Esophagus muscularis mucosa (tissue), 4 donors: ENCODE measurements around the gene CNKSR1. TPM values are rescaled to one million over a fixed set of nuclear protein-coding genes. Genes with fewer than 3 reads are reported as not detected.

Source experiments
- DNase-seq: peaks from one replicate; pipeline ENCODE4 v3.0.0-alpha.2; 2017; ENCODE audit errors: extremely low spot score
- H3K27ac ChIP-seq, 4 donors: fragments of 200-600 bp; sonication (generic); replicated peaks in 1 of 4; 1 replicate in 3 of 4; 2 replicates in 1 of 4; pipeline ENCODE4 v1.5.1; 2016 to 2019; ENCODE audit warnings: mild to moderate bottlenecking in 1 of 4
- H3K27me3 ChIP-seq, 4 donors: fragments of 200-600 bp; sonication (generic); one replicate each; pipeline versions ENCODE4 v1.5.1 to v1.6.0; 2016 to 2019
- H3K36me3 ChIP-seq, 4 donors: fragments of 200-600 bp; sonication (generic); one replicate each; pipeline ENCODE4 v1.5.1; 2016 to 2019
- H3K4me1 ChIP-seq, 4 donors: fragments of 200-600 bp; sonication (generic); one replicate each; pipeline ENCODE4 v1.5.1; 2016 to 2019
- H3K4me3 ChIP-seq, 4 donors: fragments of 200-600 bp; sonication (generic); 1 replicate in 2 of 4; 2 replicates in 2 of 4; pipeline ENCODE4 v1.5.1; 2016 to 2019; ENCODE audit warnings: mild to moderate bottlenecking in 4 of 4, moderate library complexity in 1 of 4
- H3K9me3 ChIP-seq, 4 donors: fragments of 200-600 bp; sonication (generic); 1 replicate in 3 of 4; 2 replicates in 1 of 4; pipeline ENCODE4 v1.5.1; 2016 to 2019
- EP300 ChIP-seq: sonication (generic); formaldehyde crosslinking; IDR thresholded peaks from one replicate; pipeline ENCODE4 v1.6.1; 2017; ENCODE audit warnings: antibody characterized with exemption
- POLR2A ChIP-seq: fragments of 450-650 bp; IDR thresholded peaks from one replicate; pipeline ENCODE4 v1.6.1; 2017; ENCODE audit warnings: antibody characterized with exemption, moderate library complexity, mild to moderate bottlenecking, low read depth
- POLR2AphosphoS5 ChIP-seq, 2 donors: sonication (generic); formaldehyde crosslinking; IDR thresholded peaks; one replicate each; pipeline ENCODE4 v1.6.1; 2017; ENCODE audit warnings: antibody characterized with exemption in 2 of 2
- WGBS: methylation state at CpG from one replicate; pipeline ENCODE4 v1.1.5; 2018; 5-methylcytosine and 5-hydroxymethylcytosine counted together
- intact Hi-C: fragments of 100-400 bp; cut with DNase I; formaldehyde crosslinking; loops from one replicate; pipeline ENCODE4 v1.15.1; 2023
- total RNA-seq, 4 donors: library from RNA; depleted of rRNA; stranded (reverse); fragments of >200 nt; gene quantifications; one replicate each; pipeline versions ENCODE4 v1.1.0 to v1.2.1, GENCODE V29; 2016
- TF ChIP-seq, protein P1 (sequence below), 3 experiments: fragments of 200-600 bp in 2 of 3; fragments of 450-650 bp in 1 of 3; sonication (generic) in 2 of 3; IDR thresholded peaks; one replicate each; pipeline ENCODE4 v1.5.1; 2017 to 2019; ENCODE audit warnings: antibody characterized with exemption in 3 of 3, mild to moderate bottlenecking in 2 of 3, moderate library complexity in 1 of 3

The CNKSR1 gene
- total RNA-seq, 4 donors from 2014 or later: 1.4 to 2.6 (median 1.9) TPM

DNA sequence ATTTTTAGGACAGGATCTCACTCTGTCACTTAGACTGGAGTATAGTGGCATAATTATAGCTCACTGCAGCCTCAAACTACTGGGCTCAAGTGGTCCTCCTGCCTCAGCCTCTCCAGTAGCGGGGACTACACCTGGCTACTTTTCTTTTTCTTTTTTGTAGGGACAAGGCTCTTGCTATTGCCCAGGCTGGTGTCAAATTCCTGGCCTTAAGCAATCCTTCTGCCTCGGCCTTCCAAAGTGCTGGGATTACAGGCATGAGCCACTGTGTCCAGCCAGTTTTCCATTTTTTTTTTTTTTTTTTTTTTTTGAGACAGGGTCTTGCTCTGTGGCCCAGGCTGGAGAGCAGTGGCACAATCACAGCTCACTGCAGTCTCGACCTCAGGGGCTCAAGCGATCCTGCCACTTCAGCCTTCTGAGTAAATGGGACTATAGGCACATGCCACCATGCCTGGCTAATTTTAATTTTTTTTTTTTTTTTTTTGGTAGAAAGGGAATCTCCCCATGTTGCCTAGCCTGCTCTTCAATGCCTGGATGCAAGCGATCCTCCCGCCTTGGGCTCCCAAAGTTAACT, 36.1 kb downstream of the CNKSR1 start:
- intact Hi-C loops: no loop called here
- Histone ChIP-seq H3K4me3 (no peak overlapping the region), H3K9me3 (no peaks in the 10 kb centered on the region), H3K36me3 (no peaks in the 10 kb centered on the region), H3K4me1 (no peaks in the 10 kb centered on the region), H3K27ac (no peak overlapping the region), H3K27me3 (peaks cover 0 to 7% (median 0%) of the 10 kb centered on the region in 4 donors)
- DNase-seq: no peak
- WGBS: 82% methylated on average over 6 of the region's 6 CpGs
- TF ChIP-seq POLR2AphosphoS5 (IDR thresholded peaks at IDR 0.05): no peak
- TF ChIP-seq, protein P1, sequence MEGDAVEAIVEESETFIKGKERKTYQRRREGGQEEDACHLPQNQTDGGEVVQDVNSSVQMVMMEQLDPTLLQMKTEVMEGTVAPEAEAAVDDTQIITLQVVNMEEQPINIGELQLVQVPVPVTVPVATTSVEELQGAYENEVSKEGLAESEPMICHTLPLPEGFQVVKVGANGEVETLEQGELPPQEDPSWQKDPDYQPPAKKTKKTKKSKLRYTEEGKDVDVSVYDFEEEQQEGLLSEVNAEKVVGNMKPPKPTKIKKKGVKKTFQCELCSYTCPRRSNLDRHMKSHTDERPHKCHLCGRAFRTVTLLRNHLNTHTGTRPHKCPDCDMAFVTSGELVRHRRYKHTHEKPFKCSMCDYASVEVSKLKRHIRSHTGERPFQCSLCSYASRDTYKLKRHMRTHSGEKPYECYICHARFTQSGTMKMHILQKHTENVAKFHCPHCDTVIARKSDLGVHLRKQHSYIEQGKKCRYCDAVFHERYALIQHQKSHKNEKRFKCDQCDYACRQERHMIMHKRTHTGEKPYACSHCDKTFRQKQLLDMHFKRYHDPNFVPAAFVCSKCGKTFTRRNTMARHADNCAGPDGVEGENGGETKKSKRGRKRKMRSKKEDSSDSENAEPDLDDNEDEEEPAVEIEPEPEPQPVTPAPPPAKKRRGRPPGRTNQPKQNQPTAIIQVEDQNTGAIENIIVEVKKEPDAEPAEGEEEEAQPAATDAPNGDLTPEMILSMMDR (IDR thresholded peaks at IDR 0.05): no peak
- TF ChIP-seq POLR2A: no peak
- TF ChIP-seq EP300: no peak

- no peaks in the 10 kb centered on the region for H3K4me1 ChIP-seq
- H3K4me3 ChIP-seq: no peak overlapping the region
- H3K9me3 ChIP-seq: no peaks in the 10 kb centered on the region
- DNase-seq: no peak
- no peak overlapping the region for H3K27ac ChIP-seq
- no peaks in the 10 kb centered on the region for H3K36me3 ChIP-seq
- TF ChIP-seq POLR2A (no peak), POLR2AphosphoS5 (IDR thresholded peaks at IDR 0.05) (no peak), EP300 (no peak)
- TF ChIP-seq, protein P1 (IDR thresholded peaks at IDR 0.05): no peak
- intact Hi-C loops: no loop called here
- peaks cover 0 to 18% (median 0%) of the 10 kb centered on the region in 4 donors for H3K27me3 ChIP-seq
- WGBS: 63% methylated on average over 3 of the region's 3 CpGs
Measured at GRCh38 chr1:26215246-26215645, 38.0 kb downstream of the CNKSR1 start.

GRCh38 chr1:26218906-26219494, 41.7 kb downstream of the CNKSR1 start:
- Histone ChIP-seq H3K27ac (no peak overlapping the region), H3K9me3 (no peaks in the 10 kb centered on the region), H3K36me3 (no peaks in the 10 kb centered on the region), H3K4me1 (no peaks in the 10 kb centered on the region), H3K4me3 (no peak overlapping the region), H3K27me3 (peaks cover 0 to 40% (median 0%) of the 10 kb centered on the region in 4 donors)
- WGBS: 69% methylated on average over 11 of the region's 11 CpGs
- TF ChIP-seq EP300 (no peak), POLR2A (no peak), POLR2AphosphoS5 (IDR thresholded peaks at IDR 0.05) (no peak)
- TF ChIP-seq, protein P1 (IDR thresholded peaks at IDR 0.05): no peak
- no peak for DNase-seq
- intact Hi-C loops: no loop called here

DNA sequence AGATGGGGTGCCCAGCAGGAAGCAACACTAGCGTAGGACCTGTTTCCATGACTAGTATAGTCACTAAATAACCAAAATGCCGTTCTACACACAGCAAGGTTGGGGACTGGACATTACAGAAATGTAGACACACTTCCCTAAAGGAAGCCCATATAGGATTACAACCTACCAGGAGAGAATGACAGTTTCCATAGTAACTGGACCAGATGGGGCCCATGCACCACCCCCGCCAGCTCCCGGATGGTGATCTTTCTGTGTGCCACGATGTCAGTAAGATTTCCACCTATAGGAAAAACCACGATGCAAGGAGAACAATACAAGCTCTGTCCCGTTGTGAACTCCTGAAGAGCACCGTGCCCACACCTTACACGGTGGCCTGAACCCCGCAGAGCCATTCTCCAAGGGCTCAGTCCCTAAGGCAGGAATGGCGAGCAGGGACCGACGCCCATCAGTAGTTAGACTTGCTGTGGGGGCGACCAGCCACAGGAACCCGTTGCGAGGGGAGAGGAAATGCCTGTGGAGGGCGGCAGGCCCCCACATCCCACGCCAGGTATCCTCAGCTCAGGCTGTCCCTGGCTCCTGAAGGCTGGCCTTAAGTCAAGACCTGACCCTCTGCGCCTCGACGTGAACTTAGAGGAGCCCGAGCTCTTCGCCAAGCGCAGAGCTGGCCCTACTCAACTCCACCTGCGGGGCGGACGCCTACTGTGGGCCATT, 43.1 kb downstream of the CNKSR1 start:
- intact Hi-C loops: no loop called here
- Histone ChIP-seq H3K4me1 (peaks cover 5 to 7% (median 6%) of the 10 kb centered on the region in 4 donors), H3K27me3 (peaks cover 0 to 48% (median 2%) of the 10 kb centered on the region in 4 donors), H3K9me3 (no peaks in the 10 kb centered on the region), H3K27ac (no peak overlapping the region), H3K36me3 (no peaks in the 10 kb centered on the region), H3K4me3 (no peak overlapping the region)
- WGBS: 82% methylated on average over 20 of the region's 27 CpGs
- TF ChIP-seq POLR2A (no peak), POLR2AphosphoS5 (IDR thresholded peaks at IDR 0.05) (no peak), EP300 (no peak)
- TF ChIP-seq, protein P1 (IDR thresholded peaks at IDR 0.05): no peak
- DNase-seq: no peak
